Neural progenitor cell (in vitro differentiated cells): Measurements from ENCODE around the gene MAD1L1. TPM values are rescaled to one million over a fixed set of nuclear protein-coding genes. Genes with fewer than 3 reads are reported as not detected.

Experiments
- DNase-seq: peaks from one replicate; pipeline ENCODE4 v3.0.0-alpha.2; 2016; ENCODE audit warnings: low spot score
- H2AFZ ChIP-seq: fragments of 200-600 bp; sonication (generic); replicated peaks from 2 replicates; pipeline ENCODE4 v1.6.1; 2016; ENCODE audit warnings: antibody characterized with exemption
- H3F3A ChIP-seq: fragments of 200-600 bp; sonication (generic); 2 replicates; pipeline ENCODE4 v1.6.1; 2016; ENCODE audit warnings: antibody characterized with exemption, low read depth
- H3K27ac ChIP-seq: fragments of 200-600 bp; sonication (generic); 2 replicates; pipeline ENCODE4 v1.5.1; 2016; ENCODE audit warnings: mild to moderate bottlenecking
- H3K27me3 ChIP-seq: fragments of 200-600 bp; sonication (generic); 2 replicates; pipeline ENCODE4 v1.6.1; 2016; ENCODE audit warnings: mild to moderate bottlenecking, moderate library complexity
- H3K36me3 ChIP-seq: fragments of 200-600 bp; sonication (generic); 2 replicates; pipeline ENCODE4 v1.5.1; 2016
- H3K4me1 ChIP-seq: fragments of 200-600 bp; sonication (generic); 2 replicates; pipeline ENCODE4 v1.6.1; 2016; ENCODE audit warnings: mixed run types
- H3K4me2 ChIP-seq: fragments of 200-600 bp; sonication (generic); 2 replicates; pipeline ENCODE4 v1.6.1; 2016
- H3K4me3 ChIP-seq: fragments of 200-600 bp; sonication (generic); 2 replicates; pipeline ENCODE4 v1.5.1; 2016
- H3K79me2 ChIP-seq: fragments of 200-600 bp; sonication (generic); 2 replicates; pipeline ENCODE4 v1.6.1; 2016; ENCODE audit warnings: low read depth
- H3K9ac ChIP-seq: fragments of 200-600 bp; sonication (generic); 2 replicates; pipeline ENCODE4 v1.6.1; 2016
- H3K9me3 ChIP-seq: fragments of 200-600 bp; sonication (generic); 2 replicates; pipeline ENCODE4 v1.5.1; 2016; ENCODE audit warnings: low read depth
- H4K20me1 ChIP-seq: fragments of 200-600 bp; sonication (generic); 2 replicates; pipeline ENCODE4 v1.6.1; 2016; ENCODE audit warnings: low read depth
- H3K27ac Mint-ChIP-seq: 3 replicates; pipeline ENCODE4 v1.8.0; 2021; ENCODE audit warnings: mixed read lengths
- H3K27me3 Mint-ChIP-seq: 2 replicates; pipeline ENCODE4 v1.8.0; 2022; ENCODE audit warnings: low read depth, mild to moderate bottlenecking, inconsistent platforms, moderate library complexity, mixed read lengths; ENCODE audit not compliant: insufficient read depth
- H3K36me3 Mint-ChIP-seq: 3 replicates; pipeline ENCODE4 v1.8.0; 2021; ENCODE audit warnings: mixed read lengths
- H3K4me1 Mint-ChIP-seq: 3 replicates; pipeline ENCODE4 v1.8.0; 2021; ENCODE audit warnings: mixed read lengths
- H3K4me3 Mint-ChIP-seq: 3 replicates; pipeline ENCODE4 v1.8.0; 2021; ENCODE audit warnings: mild to moderate bottlenecking, moderate library complexity, mixed read lengths
- H3K9me3 Mint-ChIP-seq: 3 replicates; pipeline ENCODE4 v1.8.0; 2020; ENCODE audit warnings: mixed read lengths
- EZH2 ChIP-seq: fragments of 200-600 bp; sonication (generic); IDR thresholded peaks from 2 replicates; pipeline ENCODE4 v1.6.1; 2017; ENCODE audit warnings: antibody characterized with exemption, mild to moderate bottlenecking, moderate library complexity
- EZH2phosphoT487 ChIP-seq: fragments of 200-600 bp; sonication (generic); IDR thresholded peaks from 2 replicates; pipeline ENCODE4 v1.6.1; 2017; ENCODE audit warnings: antibody characterized with exemption
- total RNA-seq: library from RNA; depleted of rRNA; stranded (reverse); fragments of >200 nt; gene quantifications from 2 replicates; pipeline ENCODE4 v1.2.3, GENCODE V29; 2015; ENCODE audit warnings: low replicate concordance
- TF ChIP-seq, protein P1 (sequence below): fragments of 200-600 bp; sonication (generic); IDR thresholded peaks from 2 replicates; pipeline ENCODE4 v1.5.1; 2017; ENCODE audit warnings: antibody characterized with exemption, mild to moderate bottlenecking

Gene MAD1L1
- total RNA-seq, 1 donor from 2014 or later = 23.7 TPM

GRCh38 chr7:1947586-1948217 lies 285.0 kb downstream of the MAD1L1 start:
- TF ChIP-seq, protein P1, sequence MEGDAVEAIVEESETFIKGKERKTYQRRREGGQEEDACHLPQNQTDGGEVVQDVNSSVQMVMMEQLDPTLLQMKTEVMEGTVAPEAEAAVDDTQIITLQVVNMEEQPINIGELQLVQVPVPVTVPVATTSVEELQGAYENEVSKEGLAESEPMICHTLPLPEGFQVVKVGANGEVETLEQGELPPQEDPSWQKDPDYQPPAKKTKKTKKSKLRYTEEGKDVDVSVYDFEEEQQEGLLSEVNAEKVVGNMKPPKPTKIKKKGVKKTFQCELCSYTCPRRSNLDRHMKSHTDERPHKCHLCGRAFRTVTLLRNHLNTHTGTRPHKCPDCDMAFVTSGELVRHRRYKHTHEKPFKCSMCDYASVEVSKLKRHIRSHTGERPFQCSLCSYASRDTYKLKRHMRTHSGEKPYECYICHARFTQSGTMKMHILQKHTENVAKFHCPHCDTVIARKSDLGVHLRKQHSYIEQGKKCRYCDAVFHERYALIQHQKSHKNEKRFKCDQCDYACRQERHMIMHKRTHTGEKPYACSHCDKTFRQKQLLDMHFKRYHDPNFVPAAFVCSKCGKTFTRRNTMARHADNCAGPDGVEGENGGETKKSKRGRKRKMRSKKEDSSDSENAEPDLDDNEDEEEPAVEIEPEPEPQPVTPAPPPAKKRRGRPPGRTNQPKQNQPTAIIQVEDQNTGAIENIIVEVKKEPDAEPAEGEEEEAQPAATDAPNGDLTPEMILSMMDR = no peak
- TF ChIP-seq EZH2 (no peak), EZH2phosphoT487 (no peak)
- Mint-ChIP-seq H3K9me3 (no peaks in the 10 kb centered on the region), H3K27me3 (peaks cover 5% of the 10 kb centered on the region), H3K4me1 (peaks cover 16% of the 10 kb centered on the region), H3K4me3 (no peak overlapping the region), H3K27ac (no peak overlapping the region), H3K36me3 (no peaks in the 10 kb centered on the region)
- peaks cover under 1% of the 10 kb centered on the region for H4K20me1 ChIP-seq
- H2AFZ ChIP-seq = no peak overlapping the region
- H3K4me3 ChIP-seq = no peak overlapping the region
- no peaks in the 10 kb centered on the region for H3K36me3 ChIP-seq
- H3K27me3 ChIP-seq = no peaks in the 10 kb centered on the region
- no peak overlapping the region for H3K4me2 ChIP-seq
- no peak overlapping the region for H3K9ac ChIP-seq
- DNase-seq = no peak
- H3K4me1 ChIP-seq = peaks cover 10% of the 10 kb centered on the region
- H3K9me3 ChIP-seq = no peaks in the 10 kb centered on the region
- peaks cover 8% of the 10 kb centered on the region for H3F3A ChIP-seq
- H3K27ac ChIP-seq = no peak overlapping the region
- no peaks in the 10 kb centered on the region for H3K79me2 ChIP-seq

DNA sequence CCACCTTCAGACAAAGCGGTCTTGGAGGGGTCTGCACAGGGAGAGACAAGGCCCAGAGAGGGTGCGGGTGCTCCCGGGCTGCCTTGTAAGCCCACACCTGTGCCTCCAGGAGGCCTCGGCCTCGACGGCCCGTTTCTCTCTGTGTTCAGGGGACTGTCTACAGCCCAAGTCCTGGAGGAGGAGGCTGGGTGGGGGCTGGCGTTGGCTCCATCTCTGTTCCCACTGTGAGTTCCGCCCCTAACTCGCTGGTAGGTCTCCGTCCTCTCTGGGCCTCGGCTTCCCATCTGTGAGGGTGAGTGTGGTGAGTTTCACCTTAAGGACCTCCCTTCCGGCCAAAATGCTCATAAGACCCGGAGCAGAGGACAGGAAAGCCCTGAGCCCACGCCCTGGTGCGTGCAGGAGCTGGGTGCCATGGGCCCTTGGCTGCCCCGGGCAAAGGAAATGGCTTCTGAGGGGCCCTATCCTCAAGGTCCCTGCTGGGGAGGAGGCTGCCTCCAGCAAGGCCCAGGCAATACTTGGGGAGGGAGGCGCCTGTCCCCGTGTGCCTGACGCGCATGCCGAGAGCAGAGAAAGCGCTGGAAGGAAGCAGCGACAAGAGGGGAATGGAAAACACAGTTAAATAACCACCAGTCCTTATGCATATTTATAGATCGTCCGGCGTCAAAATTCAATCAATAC lies 285.8 kb downstream of the MAD1L1 start:
- H3K27ac Mint-ChIP-seq = no peak overlapping the region
- H3K27me3 Mint-ChIP-seq = peaks cover 8% of the 10 kb centered on the region

GRCh38 chr7:1946025-1946772 lies 286.5 kb downstream of the MAD1L1 start:
- H3K27ac ChIP-seq = no peak overlapping the region
- H2AFZ ChIP-seq = no peak overlapping the region
- H3K4me1 ChIP-seq = peaks cover 18% of the 10 kb centered on the region
- peaks cover 21% of the 10 kb centered on the region for H3K4me1 Mint-ChIP-seq
- no peaks in the 10 kb centered on the region for H3K9me3 ChIP-seq
- H3F3A ChIP-seq = peaks cover 11% of the 10 kb centered on the region
- no peak for TF ChIP-seq EZH2
- TF ChIP-seq, protein P1 = no peak
- no peak for TF ChIP-seq EZH2phosphoT487
- no peak overlapping the region for H3K9ac ChIP-seq
- H3K4me3 Mint-ChIP-seq = no peak overlapping the region
- no peaks in the 10 kb centered on the region for H3K79me2 ChIP-seq
- H3K4me2 ChIP-seq = no peak overlapping the region
- peaks cover 5% of the 10 kb centered on the region for H4K20me1 ChIP-seq
- no peak for DNase-seq
- no peaks in the 10 kb centered on the region for H3K36me3 Mint-ChIP-seq
- no peaks in the 10 kb centered on the region for H3K9me3 Mint-ChIP-seq
- peaks cover 8% of the 10 kb centered on the region for H3K27me3 Mint-ChIP-seq
- no peak overlapping the region for H3K27ac Mint-ChIP-seq
- H3K4me3 ChIP-seq = no peak overlapping the region
- H3K27me3 ChIP-seq = no peaks in the 10 kb centered on the region
- H3K36me3 ChIP-seq = no peaks in the 10 kb centered on the region

More for the DNA sequence above, 285.8 kb downstream of the MAD1L1 start:
- H3K4me1 Mint-ChIP-seq = peaks cover 21% of the 10 kb centered on the region
- peaks cover 5% of the 10 kb centered on the region for H4K20me1 ChIP-seq
- no peak overlapping the region for H3K4me3 Mint-ChIP-seq
- H3F3A ChIP-seq = peaks cover 11% of the 10 kb centered on the region
- H3K36me3 ChIP-seq = no peaks in the 10 kb centered on the region
- H3K4me3 ChIP-seq = no peak overlapping the region
- H3K4me1 ChIP-seq = peaks cover 18% of the 10 kb centered on the region
- no peak for TF ChIP-seq EZH2phosphoT487
- no peak for DNase-seq
- H3K9ac ChIP-seq = no peak overlapping the region
- no peaks in the 10 kb centered on the region for H3K27me3 ChIP-seq
- H3K79me2 ChIP-seq = no peaks in the 10 kb centered on the region
- H3K27ac ChIP-seq = no peak overlapping the region
- H2AFZ ChIP-seq = no peak overlapping the region
- no peaks in the 10 kb centered on the region for H3K9me3 Mint-ChIP-seq
- H3K36me3 Mint-ChIP-seq = no peaks in the 10 kb centered on the region
- H3K4me2 ChIP-seq = no peak overlapping the region
- no peaks in the 10 kb centered on the region for H3K9me3 ChIP-seq
